Measurements from ENCODE around the gene GINS1.

- TF ChIP-seq, protein P1, sequence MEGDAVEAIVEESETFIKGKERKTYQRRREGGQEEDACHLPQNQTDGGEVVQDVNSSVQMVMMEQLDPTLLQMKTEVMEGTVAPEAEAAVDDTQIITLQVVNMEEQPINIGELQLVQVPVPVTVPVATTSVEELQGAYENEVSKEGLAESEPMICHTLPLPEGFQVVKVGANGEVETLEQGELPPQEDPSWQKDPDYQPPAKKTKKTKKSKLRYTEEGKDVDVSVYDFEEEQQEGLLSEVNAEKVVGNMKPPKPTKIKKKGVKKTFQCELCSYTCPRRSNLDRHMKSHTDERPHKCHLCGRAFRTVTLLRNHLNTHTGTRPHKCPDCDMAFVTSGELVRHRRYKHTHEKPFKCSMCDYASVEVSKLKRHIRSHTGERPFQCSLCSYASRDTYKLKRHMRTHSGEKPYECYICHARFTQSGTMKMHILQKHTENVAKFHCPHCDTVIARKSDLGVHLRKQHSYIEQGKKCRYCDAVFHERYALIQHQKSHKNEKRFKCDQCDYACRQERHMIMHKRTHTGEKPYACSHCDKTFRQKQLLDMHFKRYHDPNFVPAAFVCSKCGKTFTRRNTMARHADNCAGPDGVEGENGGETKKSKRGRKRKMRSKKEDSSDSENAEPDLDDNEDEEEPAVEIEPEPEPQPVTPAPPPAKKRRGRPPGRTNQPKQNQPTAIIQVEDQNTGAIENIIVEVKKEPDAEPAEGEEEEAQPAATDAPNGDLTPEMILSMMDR (IDR thresholded peaks at IDR 0.05; ENCODE audit: control extremely low read depth in 1 of 3, insufficient read depth in 1 of 3, low read depth in 1 of 3, low read length in 3 of 3): no peak
- TF ChIP-seq SRF (IDR thresholded peaks at IDR 0.05; ENCODE audit: low read depth, low read length) (no peak), SP1 (IDR thresholded peaks at IDR 0.05; ENCODE audit: low read depth, low read length) (no peak), EP300 (IDR thresholded peaks at IDR 0.05; ENCODE audit: borderline replicate concordance in 1 of 2, low read depth in 2 of 2, low read length in 2 of 2) (no peak)
These were observed 44.9 kb downstream of the GINS1 start for GRCh38 chr20:25452333-25452732.

All from H1 (cell line).